Caco-2 (cell line): ENCODE measurements around the gene SMAD2. TPM values are rescaled to one million over a fixed set of nuclear protein-coding genes. Genes with fewer than 3 reads are reported as not detected.

Source experiments
- BruUV-seq: library from RNA; stranded (reverse); fragments of 400-500 nt; replicated peaks from 2 replicates; lab custom pipeline; 2021; lab: Mats Ljungman, UMichigan
- CTCF ChIA-PET: fragments of 300-600 bp; sonication (Branson Sonifier 250); formaldehyde crosslinking; loops from one replicate; lab custom pipeline; 2022; ENCODE audit warnings: antibody characterized with exemption; lab: Charles Lee
- POLR2A ChIA-PET: fragments of 300-600 bp; sonication (Branson Sonifier 250); formaldehyde crosslinking; loops from one replicate; lab custom pipeline; 2022; ENCODE audit warnings: antibody characterized with exemption; lab: Charles Lee
- DNase-seq, 2 experiments: peaks; one replicate each; pipeline versions ENCODE4 v3.0.0 to v3.0.0-alpha.2; 2020 to 2022
- H3K27me3 ChIP-seq: replicated peaks from 2 replicates; pipeline ENCODE4 v1.6.0; 2011; ENCODE audit warnings: low read length; ENCODE audit not compliant: control insufficient read depth, insufficient read depth
- H3K36me3 ChIP-seq: 2 replicates; pipeline ENCODE4 v1.5.1; 2011; ENCODE audit warnings: low read length; ENCODE audit not compliant: control insufficient read depth, insufficient read depth
- H3K4me1 ChIP-seq: fragments of 250-450 bp; sonication (Bioruptor Pico); 2 replicates; pipeline ENCODE4 v1.5.1; 2020; ENCODE audit warnings: mild to moderate bottlenecking
- H3K4me3 ChIP-seq: 2 replicates; pipeline ENCODE4 v1.5.1; 2011; ENCODE audit warnings: low read depth, mild to moderate bottlenecking, control low read depth, low read length
- H3K9me3 ChIP-seq: fragments of 250-450 bp; sonication (Bioruptor Pico); 2 replicates; pipeline ENCODE4 v1.5.1; 2020; ENCODE audit warnings: mild to moderate bottlenecking, moderate library complexity
- H3K27ac Mint-ChIP-seq: one replicate; pipeline ENCODE4 v1.8.0; 2022; ENCODE audit warnings: mixed read lengths; ENCODE audit not compliant: unreplicated experiment
- H3K27me3 Mint-ChIP-seq: one replicate; pipeline ENCODE4 v1.8.0; 2022; ENCODE audit warnings: mixed read lengths; ENCODE audit not compliant: insufficient read depth, unreplicated experiment
- H3K36me3 Mint-ChIP-seq: one replicate; pipeline ENCODE4 v1.8.0; 2022; ENCODE audit warnings: mild to moderate bottlenecking, mixed read lengths; ENCODE audit not compliant: insufficient read depth, unreplicated experiment
- H3K4me1 Mint-ChIP-seq: one replicate; pipeline ENCODE4 v1.8.0; 2022; ENCODE audit warnings: low read depth, mixed read lengths; ENCODE audit not compliant: unreplicated experiment
- H3K4me3 Mint-ChIP-seq: one replicate; pipeline ENCODE4 v1.8.0; 2022; ENCODE audit warnings: mild to moderate bottlenecking, moderate library complexity, mixed read lengths; ENCODE audit not compliant: unreplicated experiment
- H3K9me3 Mint-ChIP-seq: one replicate; pipeline ENCODE4 v1.8.0; 2022; ENCODE audit warnings: mixed read lengths; ENCODE audit not compliant: unreplicated experiment
- CTCF ChIP-seq, 2 experiments: fragments of 200-600 bp in 1 of 2; IDR thresholded peaks; 1 replicate in 1 of 2; 2 replicates in 1 of 2; pipeline versions ENCODE4 v1.5.1 to v1.8.0; 2011 to 2022; ENCODE audit warnings: antibody characterized with exemption in 1 of 2, control low read depth in 1 of 2, inconsistent platforms in 1 of 2, low read depth in 1 of 2, low read length in 1 of 2, mild to moderate bottlenecking in 1 of 2, moderate library complexity in 1 of 2; ENCODE audit not compliant: insufficient read depth in 1 of 2, severe bottlenecking in 1 of 2, unreplicated experiment in 1 of 2
- intact Hi-C: fragments of 100-400 bp; cut with micrococcal nuclease; formaldehyde crosslinking; loops from one replicate; pipeline ENCODE4 v1.10.0; 2022; ENCODE audit not compliant: unreplicated experiment
- total RNA-seq: library from RNA; stranded (reverse); gene quantifications from 2 replicates; pipeline ENCODE4 v1.2.3, GENCODE V29; 2022

The SMAD2 gene
- total RNA-seq, 1 experiment from 2014 or later: 53.5 TPM

GRCh38 chr18:47802802-47803201 is 127.7 kb downstream of the SMAD2 start:
- Histone ChIP-seq H3K4me3 (no peak overlapping the region), H3K4me1 (no peaks in the 10 kb centered on the region), H3K9me3 (no peaks in the 10 kb centered on the region), H3K27me3 (no peaks in the 10 kb centered on the region), H3K36me3 (no peaks in the 10 kb centered on the region)
- Mint-ChIP-seq H3K4me3 (no peak overlapping the region), H3K9me3 (no peaks in the 10 kb centered on the region), H3K27me3 (peaks cover 6% of the 10 kb centered on the region), H3K36me3 (no peaks in the 10 kb centered on the region), H3K4me1 (no peaks in the 10 kb centered on the region), H3K27ac (no peak overlapping the region)
- BruUV-seq: no TSS peak
- no peak for DNase-seq
- TF ChIP-seq CTCF (IDR thresholded peaks at IDR 0.05; ENCODE audit: insufficient read depth in 1 of 2, low read depth in 1 of 2, low read length in 1 of 2, severe bottlenecking in 1 of 2, unreplicated experiment in 1 of 2): no peak
- intact Hi-C loops: no loop called here
- POLR2A ChIA-PET: no interaction called here
- CTCF ChIA-PET: no interaction called here

GRCh38 chr18:47801817-47802216 is 128.6 kb downstream of the SMAD2 start:
- Histone ChIP-seq H3K36me3 (no peaks in the 10 kb centered on the region), H3K4me3 (no peak overlapping the region), H3K9me3 (no peaks in the 10 kb centered on the region), H3K4me1 (no peaks in the 10 kb centered on the region), H3K27me3 (no peaks in the 10 kb centered on the region)
- no peaks in the 10 kb centered on the region for H3K36me3 Mint-ChIP-seq
- intact Hi-C loops: no loop called here
- no TSS peak for BruUV-seq
- DNase-seq: no peak
- H3K27ac Mint-ChIP-seq: no peak overlapping the region
- H3K4me3 Mint-ChIP-seq: no peak overlapping the region
- peaks cover 6% of the 10 kb centered on the region for H3K27me3 Mint-ChIP-seq
- ChIA-PET CTCF (no interaction called here), POLR2A (no interaction called here)
- TF ChIP-seq CTCF (IDR thresholded peaks at IDR 0.05; ENCODE audit: insufficient read depth in 1 of 2, low read depth in 1 of 2, low read length in 1 of 2, severe bottlenecking in 1 of 2, unreplicated experiment in 1 of 2): no peak
- no peaks in the 10 kb centered on the region for H3K4me1 Mint-ChIP-seq
- H3K9me3 Mint-ChIP-seq: no peaks in the 10 kb centered on the region

GRCh38 chr18:47800756-47801155 is 129.7 kb downstream of the SMAD2 start:
- H3K36me3 Mint-ChIP-seq: no peaks in the 10 kb centered on the region
- no peaks in the 10 kb centered on the region for H3K27me3 ChIP-seq
- no peaks in the 10 kb centered on the region for H3K4me1 Mint-ChIP-seq
- H3K36me3 ChIP-seq: no peaks in the 10 kb centered on the region
- TF ChIP-seq CTCF (IDR thresholded peaks at IDR 0.05; ENCODE audit: insufficient read depth in 1 of 2, low read depth in 1 of 2, low read length in 1 of 2, severe bottlenecking in 1 of 2, unreplicated experiment in 1 of 2): no peak
- peaks cover 6% of the 10 kb centered on the region for H3K27me3 Mint-ChIP-seq
- BruUV-seq: no TSS peak
- H3K4me3 Mint-ChIP-seq: no peak overlapping the region
- intact Hi-C loops: no loop called here
- H3K4me1 ChIP-seq: no peaks in the 10 kb centered on the region
- ChIA-PET POLR2A (no interaction called here), CTCF (no interaction called here)
- H3K9me3 Mint-ChIP-seq: no peaks in the 10 kb centered on the region
- no peak overlapping the region for H3K4me3 ChIP-seq
- DNase-seq: no peak
- no peak overlapping the region for H3K27ac Mint-ChIP-seq
- H3K9me3 ChIP-seq: no peaks in the 10 kb centered on the region
